ENCODE results near the gene PAX5. TPM values are rescaled to one million over a fixed set of nuclear protein-coding genes. Genes with fewer than 3 reads are reported as not detected.

The PAX5 gene
- total RNA-seq, 1 donor from 2014 or later, result 0.25 TPM

DNA sequence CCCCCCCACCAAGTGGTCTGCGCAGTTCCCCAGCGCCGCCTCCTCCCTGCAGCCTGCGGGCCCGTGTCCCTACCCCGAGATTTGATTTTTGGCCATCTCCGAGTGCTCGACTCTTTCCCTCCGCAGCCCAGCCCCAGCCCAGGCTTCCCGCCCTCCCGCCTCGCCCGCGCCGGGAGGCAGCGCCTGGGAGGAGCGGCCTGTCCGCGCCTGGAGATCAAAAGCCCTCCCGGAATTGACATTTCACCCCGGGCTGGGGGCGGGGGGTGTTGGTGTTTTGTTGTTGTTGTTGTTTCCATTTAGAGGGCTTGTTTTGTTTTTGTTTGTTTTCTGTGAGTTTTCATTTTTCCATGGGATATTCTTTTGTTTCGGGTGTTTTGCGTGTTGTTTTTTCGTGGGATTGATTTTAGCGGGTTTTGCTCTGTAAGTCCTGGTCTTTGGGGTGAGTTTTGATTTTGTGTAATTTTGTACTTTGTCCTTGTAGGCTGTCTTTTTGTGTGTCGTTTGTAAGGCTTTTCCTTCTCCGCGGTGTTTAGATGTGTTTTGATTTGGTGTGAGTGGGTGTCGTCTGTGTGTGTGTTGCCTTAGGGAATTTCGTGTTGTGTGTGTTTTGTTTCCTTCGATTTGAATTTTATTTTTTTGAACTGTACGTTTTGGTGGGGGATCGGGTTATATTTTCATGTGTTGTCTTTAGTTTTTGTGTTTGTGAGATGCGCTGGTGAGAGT, 1.7 kb upstream of the PAX5 start:
- Histone ChIP-seq H3K27ac (no peak overlapping the region), H3K4me1 (peaks cover 40% of the 10 kb centered on the region), H3K9me3 (no peaks in the 10 kb centered on the region), H3K4me3 (peak overlapping the region; percentile 40 to 61), H3K36me3 (no peaks in the 10 kb centered on the region), H3K27me3 (peaks cover 22% of the 10 kb centered on the region)
- intact Hi-C loops (cut with DNase I), result no loop called here
- no peak for DNase-seq (ENCODE audit: extremely low spot score in 2 of 2)
- TF ChIP-seq CTCF (IDR thresholded peaks at IDR 0.05) (no peak), POLR2A (IDR thresholded peaks at IDR 0.05) (no peak), POLR2AphosphoS5 (IDR thresholded peaks at IDR 0.05; ENCODE audit: insufficient read depth in 1 of 2, low read depth in 1 of 2) (no peak)

- DNase-seq (ENCODE audit: extremely low spot score in 2 of 2), result no peak
- H3K4me1 ChIP-seq, result peaks cover 44% of the 10 kb centered on the region
- peaks cover 26% of the 10 kb centered on the region for H3K27me3 ChIP-seq
- H3K27ac ChIP-seq, result no peak overlapping the region
- TF ChIP-seq POLR2A (IDR thresholded peaks at IDR 0.05) (no peak), CTCF (IDR thresholded peaks at IDR 0.05) (no peak), POLR2AphosphoS5 (IDR thresholded peaks at IDR 0.05; ENCODE audit: insufficient read depth in 1 of 2, low read depth in 1 of 2) (no peak)
- intact Hi-C loops (cut with DNase I), result no loop called here
- H3K36me3 ChIP-seq, result no peaks in the 10 kb centered on the region
- no peak overlapping the region for H3K4me3 ChIP-seq
- no peaks in the 10 kb centered on the region for H3K9me3 ChIP-seq
Observed at GRCh38 chr9:37034938-37035647, 1.0 kb upstream of the PAX5 start.

GRCh38 chr9:37034305-37034937, 353 bp upstream of the PAX5 start:
- no peak overlapping the region for H3K27ac ChIP-seq
- peaks cover 32% of the 10 kb centered on the region for H3K27me3 ChIP-seq
- TF ChIP-seq POLR2AphosphoS5 (IDR thresholded peaks at IDR 0.05; ENCODE audit: insufficient read depth in 1 of 2, low read depth in 1 of 2) (no peak), POLR2A (IDR thresholded peaks at IDR 0.05) (no peak), CTCF (IDR thresholded peaks at IDR 0.05) (no peak)
- intact Hi-C loops (cut with DNase I), result no loop called here
- no peaks in the 10 kb centered on the region for H3K9me3 ChIP-seq
- no peaks in the 10 kb centered on the region for H3K36me3 ChIP-seq
- peaks cover 51% of the 10 kb centered on the region for H3K4me1 ChIP-seq
- DNase-seq (ENCODE audit: extremely low spot score in 2 of 2), result no peak
- peak overlapping the region in 1 of 2 donors; percentile 15 for H3K4me3 ChIP-seq

GRCh38 chr9:37033141-37033540, 927 bp downstream of the PAX5 start:
- TF ChIP-seq POLR2A (IDR thresholded peaks at IDR 0.05), result no peak
- TF ChIP-seq CTCF (IDR thresholded peaks at IDR 0.05), result no peak
- TF ChIP-seq POLR2AphosphoS5 (IDR thresholded peaks at IDR 0.05; ENCODE audit: insufficient read depth in 1 of 2, low read depth in 1 of 2), result no peak
- Histone ChIP-seq H3K9me3 (no peaks in the 10 kb centered on the region), H3K36me3 (no peaks in the 10 kb centered on the region), H3K4me1 (peaks cover 55% of the 10 kb centered on the region), H3K27ac (no peak overlapping the region), H3K27me3 (peaks cover 42% of the 10 kb centered on the region), H3K4me3 (no peak overlapping the region)
- DNase-seq (ENCODE audit: extremely low spot score in 2 of 2), result no peak
- intact Hi-C loops (cut with DNase I), result no loop called here
